ENCODE results near the gene MAF.

Gene MAF

DNA sequence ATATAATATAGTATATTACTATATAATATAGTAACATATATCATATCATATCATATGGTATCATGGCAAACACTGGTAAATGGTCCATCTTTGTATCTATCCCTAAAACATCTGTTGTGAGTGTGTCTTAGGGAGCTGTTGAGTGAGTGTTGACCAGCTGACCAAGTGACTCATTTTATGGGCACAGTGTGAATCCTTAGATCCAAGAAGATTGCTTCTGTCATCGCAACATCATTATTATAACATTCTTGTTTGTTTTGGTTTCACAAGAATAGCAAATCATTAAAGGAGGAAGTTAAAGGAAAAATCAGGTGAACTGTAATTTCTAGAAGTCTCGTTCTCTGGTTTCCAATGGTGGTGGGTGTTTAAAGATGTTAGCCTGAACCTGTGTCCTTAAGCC lies 11.7 kb upstream of the MAF start:
- no peak for DNase-seq (ENCODE audit: low read depth)

DNA sequence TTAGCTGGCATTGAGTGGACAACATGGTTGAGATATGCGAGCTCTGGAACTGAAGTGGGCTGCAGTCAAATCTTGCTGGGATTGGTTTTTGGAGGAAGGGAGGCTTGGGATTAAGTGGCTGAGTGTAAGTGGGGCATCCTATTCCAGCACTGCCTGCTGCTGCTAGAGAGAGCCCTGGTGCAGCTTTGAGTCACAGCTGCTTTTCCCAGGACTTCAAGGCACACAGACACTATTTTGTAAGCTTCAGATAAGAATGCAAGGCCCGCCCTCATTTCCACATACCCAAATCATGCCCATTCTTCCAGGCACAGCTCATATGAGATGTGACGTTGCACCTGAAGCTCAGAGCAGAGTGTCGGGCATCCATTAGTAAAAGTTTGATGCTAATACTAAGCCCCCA lies 10.2 kb upstream of the MAF start:
- DNase-seq (ENCODE audit: low read depth), result no peak

DNA sequence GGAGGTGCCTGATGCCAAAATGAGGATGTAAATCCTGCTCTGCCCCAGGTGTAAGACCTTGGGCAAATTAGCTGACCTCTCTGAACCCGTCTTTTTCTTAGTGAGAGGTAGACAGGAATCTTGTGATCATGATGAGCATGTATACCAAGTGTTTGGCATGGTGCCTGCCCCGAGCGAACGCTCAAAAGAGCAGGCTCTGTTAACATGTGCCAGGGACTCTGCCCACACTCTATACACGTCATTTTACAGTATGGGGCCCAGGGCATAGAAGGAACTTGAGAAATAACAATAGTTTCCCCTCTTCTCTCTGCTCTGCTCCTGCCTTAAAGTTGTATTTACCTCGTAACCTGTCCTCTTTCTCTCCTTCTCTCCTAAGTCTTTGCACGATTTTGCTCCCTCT lies 9.3 kb upstream of the MAF start:
- no peak for DNase-seq (ENCODE audit: low read depth)

DNA sequence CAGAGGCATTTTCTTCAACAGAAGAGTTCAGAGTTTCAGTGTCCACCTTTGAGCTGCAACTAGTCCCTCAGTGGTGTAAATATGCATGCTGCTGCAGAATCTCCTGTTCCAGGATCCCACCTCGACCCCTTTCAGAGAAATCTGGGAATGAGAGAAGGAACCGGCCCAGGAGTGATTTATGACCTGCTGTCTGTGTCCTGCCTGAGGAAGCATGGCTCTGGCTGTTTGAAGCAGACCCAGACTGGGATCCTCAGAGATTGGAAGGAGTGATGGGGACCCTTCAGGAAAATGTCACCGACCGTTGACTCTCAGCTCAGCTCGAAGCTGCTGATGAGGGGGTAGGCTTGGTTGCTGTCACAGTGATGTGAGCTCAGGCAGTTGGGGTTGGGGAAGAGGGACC lies 8.4 kb upstream of the MAF start:
- no peak for DNase-seq (ENCODE audit: low read depth)

DNA sequence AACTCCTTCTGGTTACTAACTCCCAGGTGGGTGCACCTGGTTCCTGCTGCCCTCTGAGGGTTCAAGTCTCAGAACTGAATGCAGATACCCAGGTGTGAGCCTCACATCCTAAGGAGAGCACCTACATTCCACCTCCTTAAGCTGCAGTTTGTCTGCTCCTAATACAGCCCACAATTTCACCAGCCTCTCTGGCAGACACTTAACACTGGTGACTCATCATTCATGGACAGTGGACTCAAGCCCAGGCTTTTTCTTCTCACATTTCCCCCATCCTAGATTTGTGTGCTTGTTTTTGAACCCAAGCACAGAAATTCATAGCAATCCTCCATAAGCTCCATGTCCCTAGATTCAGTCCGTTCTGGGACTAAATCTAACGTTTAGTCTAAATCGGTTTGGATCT lies 7.0 kb upstream of the MAF start:
- peak; percentile 24 for DNase-seq (ENCODE audit: low read depth)

DNA sequence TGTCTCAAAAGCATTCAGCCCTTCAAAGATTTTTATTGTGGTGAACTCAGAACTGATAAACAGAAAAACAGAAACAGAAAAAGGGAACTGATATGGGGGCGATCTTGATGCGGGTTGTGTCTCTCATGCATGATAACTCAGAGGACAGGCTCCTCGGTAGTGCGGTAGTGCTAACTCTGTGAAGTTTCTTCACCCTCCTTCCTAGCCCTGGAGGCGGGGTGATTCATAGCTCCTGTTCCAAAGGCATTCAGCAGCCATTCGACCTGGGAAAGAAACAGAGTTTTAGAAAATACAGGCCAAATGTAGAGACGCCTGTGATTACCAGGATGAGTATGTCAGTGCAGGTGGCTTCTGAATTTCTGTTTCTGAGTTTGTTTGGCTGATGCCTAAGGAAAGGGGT lies 5.5 kb upstream of the MAF start:
- no peak for DNase-seq (ENCODE audit: low read depth)

DNA sequence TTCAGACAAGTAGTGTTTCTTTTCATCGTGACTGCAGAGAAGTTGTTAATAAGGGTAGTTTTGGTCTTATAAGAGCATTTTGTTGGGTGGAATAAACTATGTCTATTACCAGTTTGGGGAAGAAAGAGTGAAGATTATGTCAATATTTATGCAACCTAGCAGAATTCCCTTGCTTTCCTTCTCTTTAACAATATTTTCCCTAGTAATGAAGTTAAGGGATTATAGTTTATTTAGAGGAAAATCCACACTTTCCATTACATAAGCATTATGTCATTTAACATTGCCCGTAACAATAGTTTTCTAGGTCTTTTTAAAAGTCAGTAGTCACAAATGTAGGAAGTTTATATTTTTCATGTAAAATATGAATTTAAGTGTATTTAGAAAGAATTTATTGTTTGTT lies 2.5 kb upstream of the MAF start:
- DNase-seq (ENCODE audit: low read depth), result no peak

DNA sequence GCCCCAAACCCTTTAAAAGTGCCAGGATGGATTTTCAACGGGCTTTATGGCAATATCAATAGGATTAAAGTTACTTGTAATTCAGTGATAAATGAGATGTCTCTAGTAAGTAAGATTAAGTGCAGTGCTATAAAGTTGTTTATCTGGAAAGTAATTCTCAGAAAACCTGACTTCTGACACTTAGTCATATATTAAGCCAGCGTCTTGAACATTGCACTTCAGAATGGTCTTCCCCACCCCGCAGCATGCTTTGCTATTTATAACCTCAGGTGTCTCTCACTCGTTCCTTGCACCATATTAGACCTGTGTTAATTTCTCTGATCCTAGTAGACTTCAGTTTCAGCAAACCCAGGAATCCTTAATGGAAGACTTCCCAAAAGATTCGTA lies 2.1 kb upstream of the MAF start:
- no peak for DNase-seq (ENCODE audit: low read depth)

DNA sequence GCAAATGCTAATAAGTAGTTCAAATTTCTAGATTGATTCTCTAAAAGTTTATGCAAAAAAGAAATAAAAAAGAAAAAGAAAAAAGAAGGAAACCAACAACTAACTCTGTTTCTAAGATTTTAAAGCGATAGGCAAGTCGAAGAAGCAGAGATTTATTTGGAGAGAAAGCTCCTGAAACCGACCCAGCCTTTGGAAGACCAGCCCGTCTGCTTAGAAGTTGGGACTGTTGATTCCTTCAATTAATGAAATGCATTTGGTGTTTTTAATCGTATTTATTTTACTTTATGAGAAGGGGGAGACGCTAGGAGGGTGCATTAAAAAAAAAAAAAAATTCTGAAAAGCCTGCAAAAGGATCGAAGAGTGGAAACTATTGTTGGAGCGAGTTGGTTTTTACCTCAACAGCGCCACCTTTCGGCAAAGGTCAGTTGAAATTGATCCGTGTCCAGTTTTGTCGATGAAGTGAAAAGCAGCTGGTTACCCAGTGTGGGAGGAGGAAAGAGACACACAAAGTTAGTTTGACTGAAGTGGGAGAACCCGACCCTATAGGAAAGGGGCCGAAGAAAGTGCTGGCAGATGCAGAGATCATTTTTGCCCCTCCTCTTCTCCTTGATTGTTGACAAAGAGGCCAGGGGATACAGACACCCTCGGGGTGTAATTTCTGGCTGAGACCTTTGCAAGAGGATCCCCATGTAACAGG lies 1.5 kb upstream of the MAF start:
- peak; percentile 51 for DNase-seq (ENCODE audit: low read depth)

DNA sequence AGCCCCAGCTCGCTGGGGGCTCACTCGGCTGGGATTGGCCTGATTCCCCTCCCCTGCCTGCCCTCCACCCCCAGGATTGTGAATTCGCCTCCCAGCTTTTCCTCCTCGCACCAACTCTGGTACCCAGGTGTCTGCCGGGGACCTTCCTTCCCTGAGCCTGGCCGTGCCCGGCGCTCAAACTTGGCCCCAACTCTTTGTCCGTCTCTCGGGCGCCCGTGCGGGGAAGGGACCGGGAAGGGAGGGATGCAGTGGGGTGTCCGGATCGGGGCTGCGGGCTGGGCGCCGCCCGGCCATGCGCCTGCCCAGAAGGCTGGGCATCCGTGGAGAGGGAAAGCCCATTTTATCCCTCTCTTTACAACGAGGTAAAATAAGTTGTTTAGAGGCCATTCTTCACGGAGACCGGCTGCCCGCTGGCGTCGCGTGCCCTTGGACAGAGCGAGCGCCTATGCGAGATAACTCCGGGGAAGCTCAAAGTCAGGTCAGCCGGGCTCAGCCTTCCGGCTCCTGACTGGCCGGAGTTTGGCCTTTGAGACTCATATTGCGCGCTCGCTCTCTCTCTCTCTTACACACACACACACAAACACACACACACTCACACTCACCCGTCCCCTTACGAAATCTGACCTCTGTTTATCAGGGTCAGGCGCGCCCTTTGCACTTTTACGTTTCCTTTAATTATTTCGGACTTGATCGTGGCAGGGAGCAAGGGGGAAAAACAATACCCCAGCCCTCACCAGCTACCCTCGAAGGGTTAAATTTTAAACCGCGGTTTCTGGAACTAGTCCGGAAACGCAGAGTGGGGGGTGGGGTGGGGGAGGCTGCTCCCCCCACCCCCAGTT lies 774 bp upstream of the MAF start:
- DNase-seq (ENCODE audit: low read depth), result no peak

DNA sequence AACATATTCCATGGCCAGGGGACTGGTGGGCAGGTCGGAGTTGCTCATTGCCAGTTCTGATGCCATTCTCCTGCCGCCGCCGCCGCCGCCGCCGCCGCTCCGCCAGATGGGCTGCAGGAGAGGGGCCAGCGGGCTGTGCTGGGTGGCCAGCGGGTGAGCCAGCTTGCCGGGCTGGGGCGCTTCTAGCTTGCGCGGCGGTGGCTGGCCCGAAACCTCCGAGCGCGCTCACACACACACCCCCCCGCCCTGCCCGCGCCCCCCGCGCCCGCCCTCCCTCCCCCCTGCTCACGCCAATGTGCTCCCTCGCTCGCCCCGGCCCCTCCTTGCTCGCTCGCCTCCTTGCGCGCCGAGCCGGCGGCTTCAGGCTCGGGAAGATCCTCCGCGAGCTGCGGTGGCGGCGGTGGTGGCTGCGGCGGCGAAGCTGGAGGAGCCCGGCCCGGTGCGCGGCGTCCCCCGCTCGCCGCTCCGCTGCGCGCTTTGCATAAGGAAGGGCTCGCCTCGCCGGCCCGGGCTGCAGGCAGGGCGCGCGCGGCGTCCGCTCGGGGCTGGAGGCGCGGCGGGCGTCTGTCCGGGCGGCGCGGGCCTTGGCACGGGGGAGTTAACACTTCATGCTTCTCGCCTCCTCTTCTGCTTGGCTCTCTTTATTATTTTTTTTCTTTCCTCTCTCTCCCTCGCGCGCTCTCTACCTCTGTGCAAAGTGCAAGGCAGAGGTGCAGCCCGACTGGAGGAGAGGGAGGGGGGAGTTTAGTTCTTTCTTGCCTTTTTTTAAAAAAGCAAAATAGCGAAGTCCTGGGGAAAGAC lies 500 bp downstream of the MAF start:
- DNase-seq (ENCODE audit: low read depth), result no peak

DNA sequence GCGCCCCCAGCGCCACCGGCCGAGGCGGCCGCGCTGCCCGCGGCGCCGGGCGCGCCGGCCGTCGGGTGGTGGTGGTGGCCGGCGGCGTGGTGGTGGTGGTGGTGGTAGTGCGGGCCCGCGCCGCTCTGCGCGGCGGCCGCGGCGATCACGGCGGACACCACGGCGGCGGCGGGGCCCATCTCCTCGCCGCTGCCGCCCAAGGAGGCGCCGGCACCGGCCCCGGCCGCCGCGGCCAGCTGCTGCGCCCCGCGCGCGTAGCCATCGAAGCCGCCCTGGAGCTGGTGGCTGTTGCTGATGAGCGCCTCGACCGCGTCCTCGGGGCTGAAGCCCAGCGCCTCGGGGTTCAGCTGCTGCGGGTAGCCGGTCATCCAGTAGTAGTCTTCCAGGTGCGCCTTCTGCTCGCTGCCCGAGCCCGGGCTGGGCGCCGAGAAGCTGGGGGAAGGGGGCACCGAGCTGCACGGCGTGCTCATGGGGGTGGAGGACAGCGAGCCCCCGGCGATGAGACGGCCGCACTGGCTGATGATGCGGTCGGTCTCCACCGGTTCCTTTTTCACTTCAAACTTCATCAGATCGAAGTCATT lies 1.2 kb downstream of the MAF start:
- DNase-seq (ENCODE audit: low read depth), result no peak

DNA sequence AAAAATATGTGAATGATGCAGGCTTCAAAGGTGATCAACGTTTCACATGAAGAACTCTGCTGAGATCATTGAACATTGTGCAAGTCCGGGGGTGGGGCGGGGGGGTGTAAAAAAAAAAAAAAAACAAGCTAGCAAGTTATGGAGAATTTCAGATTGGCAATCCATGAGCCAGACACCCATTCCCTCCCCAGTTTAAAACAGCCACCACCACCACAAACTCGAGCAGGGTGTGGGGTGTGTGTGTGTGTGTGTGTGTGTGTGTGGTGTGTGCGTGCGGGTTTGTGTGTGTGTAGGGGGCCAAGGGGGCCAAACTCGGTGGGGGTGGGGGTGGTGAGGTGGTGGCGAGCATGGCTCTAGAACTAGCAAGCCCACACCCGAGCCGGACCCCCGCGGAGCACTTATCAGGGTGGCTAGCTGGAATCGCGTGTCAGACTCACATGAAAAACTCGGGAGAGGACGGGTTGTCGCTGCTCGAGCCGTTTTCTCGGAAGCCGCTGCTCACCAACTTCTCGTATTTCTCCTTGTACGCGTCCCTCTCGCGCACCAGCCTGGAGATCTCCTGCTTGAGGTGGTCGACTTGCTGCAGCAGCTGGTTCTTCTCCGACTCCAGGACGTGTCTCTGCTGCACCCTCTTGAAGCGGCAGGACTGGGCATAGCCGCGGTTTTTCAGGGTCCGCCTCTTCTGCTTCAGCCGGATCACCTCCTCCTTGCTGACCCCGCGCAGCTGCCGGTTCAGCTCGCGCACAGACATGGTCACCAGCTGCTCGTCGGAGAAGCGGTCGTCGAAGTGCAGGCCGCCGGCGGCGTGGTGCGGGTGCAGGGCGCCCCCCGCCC lies 2.0 kb downstream of the MAF start:
- DNase-seq (ENCODE audit: low read depth), result no peak

DNA sequence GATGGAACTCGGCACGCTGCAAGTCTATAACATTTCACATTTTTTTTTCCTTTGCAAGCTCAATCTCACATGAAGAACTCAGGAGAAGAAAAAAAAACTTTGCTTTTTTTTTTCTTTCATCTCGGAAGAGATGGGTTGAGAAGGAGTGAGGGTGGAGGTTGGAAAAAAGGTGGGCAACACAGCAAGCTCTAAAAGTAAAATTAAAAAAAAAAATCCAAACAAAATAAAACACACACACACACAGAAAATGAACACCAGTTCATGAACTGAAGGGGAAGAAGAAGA lies 2.5 kb downstream of the MAF start:
- no peak for DNase-seq (ENCODE audit: low read depth)

DNA sequence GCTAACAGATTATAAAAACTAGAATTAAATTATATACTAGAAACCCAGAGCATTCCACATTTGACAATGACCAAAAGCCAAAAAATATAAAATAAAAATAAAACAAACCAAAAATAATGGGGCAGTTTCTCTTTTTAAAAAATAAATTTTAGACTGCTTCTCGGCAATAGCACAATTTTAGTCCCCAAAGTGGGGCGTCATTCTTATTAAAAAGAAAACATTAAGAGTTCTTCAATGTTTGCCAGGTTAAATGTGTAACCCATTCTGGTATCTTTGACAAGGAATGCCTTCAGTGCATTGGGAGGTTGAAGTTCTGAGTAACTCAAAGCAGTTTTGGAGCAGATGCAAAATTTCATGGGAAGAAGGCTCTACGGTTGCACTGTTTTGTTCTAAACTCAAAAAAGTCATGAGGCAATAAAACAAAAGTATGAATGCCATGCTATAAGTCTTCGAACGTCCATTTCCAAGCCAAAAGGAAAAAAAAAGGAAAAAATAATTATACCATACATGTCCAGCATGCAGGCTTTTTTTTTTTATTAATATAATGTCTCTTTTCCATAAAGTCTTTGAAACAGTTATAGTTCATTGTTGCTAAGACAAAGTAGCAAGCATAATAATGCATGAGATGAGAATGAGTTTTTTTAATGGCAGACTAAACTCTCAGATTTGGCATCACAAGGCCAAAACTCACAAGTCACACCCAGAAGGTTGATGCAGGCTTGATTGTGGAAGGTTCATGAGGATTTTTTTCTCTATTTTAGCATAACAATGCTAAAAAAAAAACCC lies 3.1 kb downstream of the MAF start:
- no peak for DNase-seq (ENCODE audit: low read depth)

DNA sequence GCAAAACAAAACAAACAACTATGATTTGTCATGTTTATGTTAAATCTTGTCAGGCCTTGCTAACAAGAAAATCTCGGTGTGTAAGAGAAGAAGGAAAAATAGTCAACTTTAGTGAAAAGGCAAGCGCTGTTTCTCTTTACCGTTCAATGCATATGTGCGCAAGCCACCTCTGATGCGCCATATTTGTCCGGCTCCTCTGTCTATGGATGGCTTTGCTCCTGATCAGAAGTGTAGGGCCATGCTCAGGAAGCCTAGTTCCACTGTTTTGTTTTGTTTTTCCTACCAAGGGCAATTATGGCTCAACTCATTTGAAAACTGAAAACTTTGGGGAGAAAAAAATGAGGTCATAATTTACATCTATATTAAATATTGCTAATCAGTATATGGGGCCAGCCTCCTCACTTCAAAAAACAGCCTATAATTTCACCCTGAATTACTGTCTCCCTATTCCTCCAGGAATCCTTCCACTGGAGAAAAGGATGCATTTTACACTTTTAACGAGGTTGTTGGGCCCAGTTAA lies 4.5 kb downstream of the MAF start:
- no peak for DNase-seq (ENCODE audit: low read depth)

DNA sequence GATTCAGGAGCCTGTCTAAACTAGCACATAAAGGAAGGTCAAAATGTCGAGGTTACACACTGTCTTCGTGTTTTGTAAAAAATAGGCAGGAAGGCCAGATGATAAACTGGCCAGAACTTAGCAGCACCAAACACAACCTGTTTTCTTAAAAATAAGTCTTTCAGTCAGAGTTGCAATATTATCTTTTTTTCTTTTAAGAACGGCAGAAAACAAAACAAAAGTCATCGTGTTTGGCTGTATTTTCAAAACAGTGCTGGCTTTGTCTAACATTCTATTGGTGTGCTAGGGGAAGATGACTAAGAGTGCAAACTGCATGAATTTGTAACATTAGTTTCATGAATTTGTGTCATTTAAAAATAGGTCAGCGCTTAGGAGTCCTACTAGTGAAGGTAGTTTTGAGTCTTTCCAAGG lies 5.3 kb downstream of the MAF start:
- DNase-seq (ENCODE audit: low read depth), result no peak

DNA sequence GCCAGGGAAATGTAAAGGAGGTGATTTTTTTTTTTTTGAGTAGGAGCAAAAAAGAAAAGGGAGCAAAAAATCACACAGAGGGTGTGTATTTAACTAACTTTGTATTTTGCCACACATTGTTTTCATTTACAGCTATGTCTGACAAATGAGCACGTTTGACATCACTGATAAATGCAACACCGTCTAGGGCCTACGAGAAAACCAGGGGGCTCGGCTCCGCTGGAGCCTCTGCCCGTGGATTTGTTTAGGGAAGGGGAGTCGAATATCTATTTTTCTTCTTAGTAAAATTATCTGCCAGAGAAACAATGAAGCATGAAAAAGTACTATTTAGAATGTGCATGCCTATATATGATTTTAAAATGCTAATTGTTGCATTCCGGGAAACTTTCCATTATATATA lies 6.8 kb downstream of the MAF start:
- DNase-seq (ENCODE audit: low read depth), result no peak

DNA sequence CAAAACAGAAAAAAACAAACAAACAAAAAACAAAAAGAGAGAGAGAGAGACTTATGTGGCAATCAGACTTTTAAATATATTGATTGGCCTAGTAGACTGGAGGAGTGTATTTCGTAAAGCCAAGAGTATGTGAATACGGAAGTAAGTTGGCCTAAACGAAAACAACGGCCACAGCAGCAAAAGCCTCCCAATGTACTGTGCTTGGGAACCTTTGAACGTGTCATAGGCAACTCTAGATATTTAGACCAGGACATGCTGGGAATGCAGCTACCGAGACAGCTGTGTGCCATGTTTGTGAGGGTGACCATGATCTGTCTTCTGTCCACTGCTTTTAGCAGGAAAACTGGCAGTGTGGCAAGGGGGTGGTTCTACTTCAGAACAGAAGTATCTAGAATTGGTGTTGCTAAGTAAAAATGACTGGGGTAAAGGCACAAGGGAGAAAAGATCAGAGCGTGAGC lies 7.4 kb downstream of the MAF start:
- DNase-seq (ENCODE audit: low read depth), result no peak

DNA sequence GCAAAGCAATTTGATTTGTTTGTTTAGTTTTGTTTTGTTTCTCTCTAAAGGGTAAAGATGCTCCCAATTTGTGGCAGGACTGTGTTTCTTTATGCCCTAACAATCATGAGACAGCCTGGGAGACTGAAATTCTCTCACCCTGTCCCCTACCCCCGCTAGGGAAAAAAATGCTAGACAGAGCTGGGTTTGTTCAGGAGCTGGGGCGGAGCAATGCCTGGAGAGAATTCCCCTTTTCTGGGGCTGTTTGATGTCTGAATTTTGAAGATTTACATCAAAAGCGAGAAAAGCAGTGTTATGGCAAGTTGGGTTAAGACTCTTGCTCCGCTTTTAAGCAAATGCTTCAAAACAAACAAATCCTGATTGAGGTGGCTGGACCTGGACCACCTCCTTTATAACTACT lies 8.4 kb downstream of the MAF start:
- no peak for DNase-seq (ENCODE audit: low read depth)

DNA sequence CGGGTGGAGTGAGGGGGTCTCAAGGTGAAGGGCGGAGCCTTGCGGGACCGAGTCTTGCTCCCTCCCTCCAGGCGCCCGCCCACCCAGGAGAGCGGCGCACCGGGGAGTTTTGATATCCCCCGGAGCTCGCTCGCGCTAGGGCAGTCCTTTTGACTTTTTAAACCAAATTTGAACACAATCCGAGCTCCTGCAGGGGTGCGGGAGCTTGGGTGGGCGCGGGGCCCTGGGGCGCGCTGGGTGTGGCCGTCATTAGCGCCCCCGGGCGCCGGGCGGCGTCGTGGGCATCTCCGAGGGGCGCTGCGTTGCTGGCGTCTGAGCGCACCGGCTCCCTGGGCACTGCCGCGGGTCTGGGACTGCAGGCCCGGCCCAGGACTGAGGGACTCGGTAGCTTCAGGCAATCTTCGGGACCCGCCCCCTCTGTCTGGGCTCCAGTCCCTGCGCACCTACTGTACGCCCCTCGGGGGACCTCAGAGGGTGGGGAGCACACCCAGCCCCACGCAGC lies 10.9 kb downstream of the MAF start:
- DNase-seq (ENCODE audit: low read depth), result no peak
